Measurements from ENCODE around the gene SDHAF1.

SDHAF1 gene, protein sequence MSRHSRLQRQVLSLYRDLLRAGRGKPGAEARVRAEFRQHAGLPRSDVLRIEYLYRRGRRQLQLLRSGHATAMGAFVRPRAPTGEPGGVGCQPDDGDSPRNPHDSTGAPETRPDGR

GRCh38 chr19:35995048-35995993 lies at the start of gene SDHAF1:
SDHAF1 (plus strand) TSS chr19:35995188; CDS start chr19:35995275, 87 bp downstream.
- no peak for TF ChIP-seq ARNTL (CRISPR knock-in tag; IDR thresholded peaks at IDR 0.05; ENCODE audit: borderline replicate concordance, low read depth)
- TF ChIP-seq ZC3H10 (CRISPR knock-in tag; IDR thresholded peaks at IDR 0.05) = no peak
- no peak for TF ChIP-seq SNAI2 (CRISPR knock-in tag; IDR thresholded peaks at IDR 0.05)
- TF ChIP-seq ISL1 (CRISPR knock-in tag; IDR thresholded peaks at IDR 0.05) = no peak
- peak; percentile 90 for ATAC-seq

- ATAC-seq = no peak
These were observed 48.8 kb upstream of the SDHAF1 start for GRCh38 chr19:35946203-35946602.

GRCh38 chr19:35949131-35949530 lies 45.9 kb upstream of the SDHAF1 start:
- ATAC-seq = peak; percentile 11; the same call in 1 of the 3 replicates
- no peak for TF ChIP-seq ZNF70 (CRISPR knock-in tag; IDR thresholded peaks at IDR 0.05)
- no peak for TF ChIP-seq TCF4 (CRISPR knock-in tag; IDR thresholded peaks at IDR 0.05; ENCODE audit: borderline replicate concordance)
- TF ChIP-seq ZFP30 (CRISPR knock-in tag; IDR thresholded peaks at IDR 0.05) = no peak
- TF ChIP-seq TOX (CRISPR knock-in tag; IDR thresholded peaks at IDR 0.05; ENCODE audit: borderline replicate concordance) = no peak
- TF ChIP-seq, protein P1, sequence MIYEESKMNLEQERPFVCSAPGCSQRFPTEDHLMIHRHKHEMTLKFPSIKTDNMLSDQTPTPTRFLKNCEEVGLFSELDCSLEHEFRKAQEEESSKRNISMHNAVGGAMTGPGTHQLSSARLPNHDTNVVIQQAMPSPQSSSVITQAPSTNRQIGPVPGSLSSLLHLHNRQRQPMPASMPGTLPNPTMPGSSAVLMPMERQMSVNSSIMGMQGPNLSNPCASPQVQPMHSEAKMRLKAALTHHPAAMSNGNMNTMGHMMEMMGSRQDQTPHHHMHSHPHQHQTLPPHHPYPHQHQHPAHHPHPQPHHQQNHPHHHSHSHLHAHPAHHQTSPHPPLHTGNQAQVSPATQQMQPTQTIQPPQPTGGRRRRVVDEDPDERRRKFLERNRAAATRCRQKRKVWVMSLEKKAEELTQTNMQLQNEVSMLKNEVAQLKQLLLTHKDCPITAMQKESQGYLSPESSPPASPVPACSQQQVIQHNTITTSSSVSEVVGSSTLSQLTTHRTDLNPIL (CRISPR knock-in tag; IDR thresholded peaks at IDR 0.05; ENCODE audit: low read depth) = no peak
- no peak for TF ChIP-seq ESRRG (CRISPR knock-in tag; IDR thresholded peaks at IDR 0.05)
- TF ChIP-seq, protein P2, sequence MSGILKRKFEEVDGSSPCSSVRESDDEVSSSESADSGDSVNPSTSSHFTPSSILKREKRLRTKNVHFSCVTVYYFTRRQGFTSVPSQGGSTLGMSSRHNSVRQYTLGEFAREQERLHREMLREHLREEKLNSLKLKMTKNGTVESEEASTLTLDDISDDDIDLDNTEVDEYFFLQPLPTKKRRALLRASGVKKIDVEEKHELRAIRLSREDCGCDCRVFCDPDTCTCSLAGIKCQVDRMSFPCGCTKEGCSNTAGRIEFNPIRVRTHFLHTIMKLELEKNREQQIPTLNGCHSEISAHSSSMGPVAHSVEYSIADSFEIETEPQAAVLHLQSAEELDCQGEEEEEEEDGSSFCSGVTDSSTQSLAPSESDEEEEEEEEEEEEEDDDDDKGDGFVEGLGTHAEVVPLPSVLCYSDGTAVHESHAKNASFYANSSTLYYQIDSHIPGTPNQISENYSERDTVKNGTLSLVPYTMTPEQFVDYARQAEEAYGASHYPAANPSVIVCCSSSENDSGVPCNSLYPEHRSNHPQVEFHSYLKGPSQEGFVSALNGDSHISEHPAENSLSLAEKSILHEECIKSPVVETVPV (CRISPR knock-in tag; IDR thresholded peaks at IDR 0.05) = no peak
- no peak for TF ChIP-seq ZNF8 (CRISPR knock-in tag; IDR thresholded peaks at IDR 0.05)
- no peak for TF ChIP-seq OSR1 (CRISPR knock-in tag; IDR thresholded peaks at IDR 0.05)
- no peak for TF ChIP-seq PPARA (CRISPR knock-in tag; IDR thresholded peaks at IDR 0.05; ENCODE audit: borderline replicate concordance)
- no peak for TF ChIP-seq ZNF565 (CRISPR knock-in tag; conservative IDR thresholded peaks at IDR 0.05; ENCODE audit: low read depth)
- TF ChIP-seq, protein P3, sequence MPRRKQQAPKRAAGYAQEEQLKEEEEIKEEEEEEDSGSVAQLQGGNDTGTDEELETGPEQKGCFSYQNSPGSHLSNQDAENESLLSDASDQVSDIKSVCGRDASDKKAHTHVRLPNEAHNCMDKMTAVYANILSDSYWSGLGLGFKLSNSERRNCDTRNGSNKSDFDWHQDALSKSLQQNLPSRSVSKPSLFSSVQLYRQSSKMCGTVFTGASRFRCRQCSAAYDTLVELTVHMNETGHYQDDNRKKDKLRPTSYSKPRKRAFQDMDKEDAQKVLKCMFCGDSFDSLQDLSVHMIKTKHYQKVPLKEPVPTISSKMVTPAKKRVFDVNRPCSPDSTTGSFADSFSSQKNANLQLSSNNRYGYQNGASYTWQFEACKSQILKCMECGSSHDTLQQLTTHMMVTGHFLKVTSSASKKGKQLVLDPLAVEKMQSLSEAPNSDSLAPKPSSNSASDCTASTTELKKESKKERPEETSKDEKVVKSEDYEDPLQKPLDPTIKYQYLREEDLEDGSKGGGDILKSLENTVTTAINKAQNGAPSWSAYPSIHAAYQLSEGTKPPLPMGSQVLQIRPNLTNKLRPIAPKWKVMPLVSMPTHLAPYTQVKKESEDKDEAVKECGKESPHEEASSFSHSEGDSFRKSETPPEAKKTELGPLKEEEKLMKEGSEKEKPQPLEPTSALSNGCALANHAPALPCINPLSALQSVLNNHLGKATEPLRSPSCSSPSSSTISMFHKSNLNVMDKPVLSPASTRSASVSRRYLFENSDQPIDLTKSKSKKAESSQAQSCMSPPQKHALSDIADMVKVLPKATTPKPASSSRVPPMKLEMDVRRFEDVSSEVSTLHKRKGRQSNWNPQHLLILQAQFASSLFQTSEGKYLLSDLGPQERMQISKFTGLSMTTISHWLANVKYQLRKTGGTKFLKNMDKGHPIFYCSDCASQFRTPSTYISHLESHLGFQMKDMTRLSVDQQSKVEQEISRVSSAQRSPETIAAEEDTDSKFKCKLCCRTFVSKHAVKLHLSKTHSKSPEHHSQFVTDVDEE (CRISPR knock-in tag; IDR thresholded peaks at IDR 0.05) = no peak
- TF ChIP-seq CSDC2 (CRISPR knock-in tag; IDR thresholded peaks at IDR 0.05) = no peak
- TF ChIP-seq ZC3H10 (CRISPR knock-in tag; IDR thresholded peaks at IDR 0.05) = no peak
- TF ChIP-seq POU6F1 (CRISPR knock-in tag; IDR thresholded peaks at IDR 0.05; ENCODE audit: borderline replicate concordance, low read depth) = no peak
- no peak for TF ChIP-seq BACH2 (CRISPR knock-in tag; IDR thresholded peaks at IDR 0.05; ENCODE audit: borderline replicate concordance)
- TF ChIP-seq RARB (CRISPR knock-in tag; IDR thresholded peaks at IDR 0.05) = no peak
- TF ChIP-seq ISL1 (CRISPR knock-in tag; IDR thresholded peaks at IDR 0.05) = no peak
- no peak for TF ChIP-seq SNAI2 (CRISPR knock-in tag; IDR thresholded peaks at IDR 0.05)

More at GRCh38 chr19:35946203-35946602, 48.8 kb upstream of the SDHAF1 start:
- TF ChIP-seq BACH2 (CRISPR knock-in tag; IDR thresholded peaks at IDR 0.05; ENCODE audit: borderline replicate concordance) (no peak), ISL1 (CRISPR knock-in tag; IDR thresholded peaks at IDR 0.05) (no peak), TCF4 (CRISPR knock-in tag; IDR thresholded peaks at IDR 0.05; ENCODE audit: borderline replicate concordance) (no peak)

Measured in SK-N-SH treated with all-trans-retinoic acid at 6 μM for 48 hours (cell line).